HG03460 (cell line): ENCODE results near the gene JPH2.
"Not testable (repeated sequence)": the region's sequence is repeated elsewhere in the genome, so short reads cannot be mapped to it uniquely, and the experiment has no call there.

Experiments used
- ATAC-seq: cut with Tn5 transposase; IDR thresholded peaks from one replicate; pipeline ENCODE4 v1.9.1; 2021; ENCODE audit not compliant: unreplicated experiment

JPH2 gene

DNA sequence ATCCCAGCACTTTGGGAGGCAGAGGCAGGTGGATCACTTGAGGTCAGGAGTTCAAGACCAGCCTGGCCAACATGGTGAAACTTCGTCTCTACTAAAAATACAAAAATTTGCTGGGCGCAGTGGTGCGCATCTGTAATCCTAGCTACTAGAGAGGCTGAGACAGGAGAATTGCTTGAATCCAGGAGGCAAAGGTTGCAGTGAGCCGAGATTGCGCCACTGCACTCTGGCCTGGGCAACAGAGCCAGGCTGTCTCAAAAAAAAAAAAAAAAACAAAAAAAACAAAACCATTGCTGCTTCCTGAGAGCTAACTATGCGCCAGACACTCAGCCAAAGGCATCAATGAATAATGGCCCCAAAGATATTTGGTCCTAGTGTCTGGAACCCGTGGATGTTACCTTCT is 57.7 kb downstream of the JPH2 start:
- not testable (repeated sequence) for ATAC-seq

DNA sequence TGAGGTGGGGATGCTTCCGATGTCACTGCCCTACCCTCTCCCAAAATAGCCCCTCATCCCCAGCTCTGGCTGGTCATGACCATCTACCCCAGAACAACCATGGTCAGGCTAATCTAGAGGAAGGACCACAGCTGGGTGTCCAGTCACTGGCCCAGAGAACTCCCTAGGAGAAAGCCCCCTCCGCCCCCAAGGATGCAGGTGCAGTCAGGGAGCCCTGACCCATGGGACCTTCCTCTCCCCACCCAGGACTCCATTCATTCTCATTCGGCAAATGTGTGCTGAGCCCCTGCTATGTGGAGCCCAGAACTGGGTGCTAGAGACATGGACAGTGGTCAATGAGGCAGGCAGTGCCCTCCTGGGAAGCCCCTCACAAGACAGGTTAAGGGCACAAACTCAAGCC is 60.5 kb downstream of the JPH2 start:
- no peak for ATAC-seq

DNA sequence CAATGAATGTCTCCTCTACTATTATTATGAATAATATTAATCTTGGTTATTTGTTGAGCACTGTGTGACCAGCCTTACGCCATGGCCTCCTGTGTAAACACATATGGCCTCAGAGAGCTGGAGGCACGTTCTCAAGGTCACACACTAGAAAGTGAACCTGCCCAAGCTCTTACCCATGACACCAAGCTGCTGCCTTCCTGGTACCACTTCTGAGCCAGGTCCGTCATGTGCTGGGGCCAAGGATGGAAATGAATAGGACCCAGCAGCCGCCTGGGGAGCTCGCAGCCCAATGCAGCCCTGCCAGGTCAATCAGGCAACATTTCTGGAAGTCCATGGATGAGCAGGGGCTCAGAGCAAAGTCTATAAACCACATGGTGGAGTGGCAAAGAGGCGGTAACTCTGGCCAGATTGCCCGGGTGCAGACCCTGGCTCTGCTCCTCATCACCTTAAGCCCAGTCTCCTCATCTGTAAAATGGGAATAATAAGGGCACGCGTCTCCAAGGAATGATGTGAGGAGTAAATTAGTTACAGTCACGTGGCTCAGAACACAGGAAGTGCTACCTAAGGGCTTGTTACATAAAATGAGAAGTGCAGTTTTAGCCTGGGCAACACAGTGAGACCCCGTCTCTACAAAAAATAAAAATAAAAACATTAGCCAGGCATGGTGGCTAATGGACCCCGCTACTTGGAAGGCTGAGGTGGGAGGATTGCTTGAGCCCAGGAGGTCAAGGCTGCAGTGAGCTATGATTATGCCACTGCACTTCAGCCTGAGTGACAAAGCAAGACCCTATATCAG is 61.5 kb downstream of the JPH2 start:
- no peak for ATAC-seq

GRCh38 chr20:44123874-44124535 is 63.0 kb downstream of the JPH2 start:
- ATAC-seq = no peak

- no peak for ATAC-seq
These were observed 63.7 kb downstream of the JPH2 start for GRCh38 chr20:44123251-44123650.

DNA sequence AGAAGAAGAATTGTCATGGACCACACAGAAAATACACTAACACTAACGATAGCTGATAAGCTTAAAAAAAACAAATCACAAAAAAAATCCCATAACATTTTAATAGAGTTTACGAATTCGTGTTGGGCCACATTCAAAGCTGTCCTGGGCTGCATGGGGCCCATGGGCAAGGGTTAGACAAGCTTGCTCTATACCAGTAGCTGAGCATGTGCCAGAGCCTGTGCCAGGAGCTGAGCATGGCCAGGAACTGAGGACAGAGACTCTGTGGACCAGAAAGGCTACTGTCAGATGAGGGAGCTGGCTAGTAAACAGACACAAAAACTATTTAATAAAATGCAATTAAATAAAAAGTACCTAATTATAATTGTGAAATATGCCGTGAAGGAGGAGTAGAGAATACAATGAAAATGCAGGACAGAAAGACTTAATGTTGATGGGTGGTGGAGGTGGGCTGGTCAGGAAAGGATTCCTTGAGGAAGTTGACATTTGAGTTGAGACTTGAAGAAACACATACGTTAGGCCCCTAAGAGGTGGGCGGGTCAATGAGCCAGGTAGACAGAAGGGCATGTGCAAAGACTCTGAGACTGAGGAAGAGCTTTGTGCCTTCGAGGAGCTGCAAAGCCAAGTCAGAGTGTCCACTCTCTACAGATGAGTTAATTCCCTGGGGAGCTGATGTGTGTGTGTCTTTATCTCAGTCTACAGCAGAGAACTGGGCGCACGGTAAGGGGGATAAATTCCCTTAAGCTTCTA is 66.1 kb downstream of the JPH2 start:
- ATAC-seq = no peak

- no peak for ATAC-seq
These were observed 68.6 kb downstream of the JPH2 start for GRCh38 chr20:44118185-44119033.

- no peak for ATAC-seq
These were observed 69.4 kb downstream of the JPH2 start for GRCh38 chr20:44117296-44118184.

DNA sequence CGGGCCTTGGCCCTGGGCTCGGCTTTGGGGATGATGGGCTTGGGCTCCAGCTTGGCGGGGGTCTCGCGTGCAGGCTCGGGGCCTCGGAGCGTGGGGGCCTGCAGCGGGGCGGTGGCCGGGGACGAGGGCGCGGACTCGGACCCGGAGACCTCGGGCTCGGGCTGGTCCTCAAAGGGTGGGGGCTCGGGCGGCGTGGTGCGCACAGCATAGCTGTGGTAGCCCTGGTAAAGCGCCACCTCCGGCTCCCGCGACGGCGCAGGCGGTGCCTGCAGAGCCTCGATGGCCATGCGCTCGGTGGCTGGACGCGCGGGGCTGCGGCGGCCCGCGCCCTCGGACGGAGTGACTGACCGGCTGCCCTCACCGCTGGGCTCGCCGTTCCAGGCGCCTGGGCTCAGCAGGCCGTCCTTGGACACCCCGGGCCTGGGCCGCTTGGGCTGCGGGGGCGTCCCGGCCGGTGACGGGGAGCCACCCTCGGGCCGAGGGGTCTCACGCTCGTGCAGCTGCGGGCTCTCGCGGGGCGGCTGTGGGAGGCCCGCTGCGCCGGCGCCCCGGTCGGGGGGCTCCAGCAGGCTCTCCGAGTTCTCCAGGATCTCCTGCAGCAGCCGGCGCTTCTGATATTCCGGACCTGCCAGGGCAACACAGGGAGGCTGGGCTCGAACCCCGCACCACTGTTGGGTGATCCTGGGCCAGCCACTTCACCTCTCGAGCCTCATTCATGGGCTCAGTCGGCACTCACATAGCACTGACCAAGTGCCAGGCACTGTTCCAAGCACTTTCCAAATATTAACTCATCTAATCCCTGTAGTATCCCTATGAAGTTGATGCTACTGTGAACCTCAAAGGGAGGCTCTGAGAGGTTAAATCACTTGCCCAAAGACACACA is 71.0 kb downstream of the JPH2 start:
- ATAC-seq = no peak

- ATAC-seq = no peak
These were observed 71.8 kb downstream of the JPH2 start for GRCh38 chr20:44115181-44115580.

GRCh38 chr20:44113618-44114376 is 73.2 kb downstream of the JPH2 start:
- no peak for ATAC-seq

DNA sequence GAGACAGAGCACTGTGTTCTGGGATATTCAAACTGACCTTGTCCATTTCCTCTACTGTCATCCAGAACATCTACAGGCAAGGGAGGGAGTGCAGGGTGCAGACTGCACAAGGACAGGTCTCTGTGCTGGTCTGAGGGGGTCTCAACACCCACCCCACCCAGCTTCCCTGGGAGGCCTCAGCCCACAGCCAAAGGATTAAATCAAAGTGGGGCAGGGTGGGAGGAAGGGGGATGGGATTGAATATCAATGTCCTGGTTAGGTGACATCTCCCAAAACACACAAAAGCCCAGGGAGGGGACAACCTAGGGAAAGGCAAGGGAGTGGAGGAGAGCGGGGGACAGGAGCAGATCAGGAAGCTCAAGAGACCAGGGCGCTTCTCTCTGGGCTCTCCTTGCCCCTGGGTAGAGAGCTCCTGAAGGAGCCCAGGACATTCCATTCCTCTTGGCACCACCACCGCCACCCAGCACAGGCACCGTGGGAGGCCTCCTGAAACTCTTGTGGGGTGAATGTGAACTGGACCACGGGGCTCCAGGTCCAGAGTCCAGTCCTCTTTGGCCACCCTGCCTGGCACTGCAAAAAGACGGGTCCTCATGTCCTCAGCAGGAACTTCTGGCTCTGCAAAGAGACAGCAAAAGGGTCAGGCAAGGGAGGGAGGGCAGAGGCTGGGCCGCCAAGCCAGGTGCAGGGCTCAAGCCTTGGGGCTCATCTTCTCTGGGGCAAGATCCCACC is 73.9 kb downstream of the JPH2 start:
- no peak for ATAC-seq

DNA sequence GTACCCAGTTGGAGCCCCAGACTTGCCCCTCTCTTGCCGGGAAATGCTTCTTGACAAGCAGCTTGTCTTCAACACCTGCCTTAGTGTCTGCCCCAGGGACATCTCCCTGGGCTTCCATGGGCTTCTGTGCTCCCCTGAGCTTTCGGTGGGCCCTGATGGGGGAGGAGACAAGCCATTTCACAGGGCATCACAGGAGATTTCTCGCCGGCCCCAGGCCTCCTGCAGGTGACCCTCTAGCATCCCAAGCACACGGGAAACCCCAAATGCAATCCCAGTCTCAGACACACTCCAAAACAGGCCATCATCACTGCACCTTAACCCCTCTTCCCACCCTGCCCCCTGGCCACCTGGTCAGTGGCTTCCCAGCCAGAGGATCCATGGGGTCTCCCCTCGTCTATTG is 74.5 kb downstream of the JPH2 start:
- ATAC-seq = no peak

- no peak for ATAC-seq
These were observed 75.2 kb downstream of the JPH2 start for GRCh38 chr20:44111712-44112335.

GRCh38 chr20:44110816-44111568 is 76.0 kb downstream of the JPH2 start:
- ATAC-seq = no peak

DNA sequence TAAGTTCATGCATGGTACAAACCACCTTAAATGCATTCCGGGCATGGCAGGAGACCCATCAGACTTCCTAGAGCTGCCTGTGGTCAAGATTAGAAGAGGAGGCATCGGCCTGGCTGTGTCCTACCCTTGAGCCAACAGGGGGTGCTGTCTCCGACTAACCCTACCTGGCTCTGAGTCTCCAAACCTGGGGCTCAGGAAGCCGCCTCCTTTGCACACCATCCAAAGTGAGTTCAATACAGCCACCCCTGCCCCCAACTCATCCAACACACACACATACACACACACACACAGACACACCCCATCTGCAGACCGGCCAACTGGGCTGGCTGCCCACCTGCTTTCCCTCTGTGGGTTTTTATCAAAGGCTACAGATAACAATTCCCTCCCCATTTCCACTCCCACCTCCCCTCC is 77.0 kb downstream of the JPH2 start:
- ATAC-seq = no peak
